Measurements from ENCODE around the gene INTS11.

INTS11 gene

DNA sequence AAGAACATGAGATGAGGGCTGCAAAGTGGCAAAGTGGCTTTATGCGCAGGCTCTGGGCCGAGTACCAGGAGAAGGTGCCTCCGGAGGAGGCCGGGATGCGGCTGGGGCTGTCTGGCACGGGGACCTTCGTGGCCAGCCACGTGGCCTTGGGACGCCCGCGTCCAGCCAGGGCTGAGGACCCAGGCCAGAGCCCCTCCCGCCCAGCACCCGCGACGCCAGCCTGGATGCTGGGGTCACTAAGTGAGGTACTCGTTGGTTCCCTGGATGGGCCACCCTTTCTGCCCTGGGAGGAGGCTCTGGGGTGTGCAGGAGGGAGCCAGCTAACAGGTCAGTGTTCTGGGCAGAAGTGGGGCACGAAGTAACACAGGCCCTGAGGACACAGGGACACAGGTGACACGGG lies 31.6 kb downstream of the INTS11 start:
- TF ChIP-seq EP300 (IDR thresholded peaks at IDR 0.05; ENCODE audit: borderline replicate concordance) (no peak), RAD21 (IDR thresholded peaks at IDR 0.05; ENCODE audit: low read depth) (no peak), NFIC (IDR thresholded peaks at IDR 0.05) (no peak), MAX (IDR thresholded peaks at IDR 0.05) (no peak), FOXM1 (IDR thresholded peaks at IDR 0.05; ENCODE audit: borderline replicate concordance, low read depth) (no peak), EGR1 (IDR thresholded peaks at IDR 0.05) (no peak)
- TF ChIP-seq, protein P1, sequence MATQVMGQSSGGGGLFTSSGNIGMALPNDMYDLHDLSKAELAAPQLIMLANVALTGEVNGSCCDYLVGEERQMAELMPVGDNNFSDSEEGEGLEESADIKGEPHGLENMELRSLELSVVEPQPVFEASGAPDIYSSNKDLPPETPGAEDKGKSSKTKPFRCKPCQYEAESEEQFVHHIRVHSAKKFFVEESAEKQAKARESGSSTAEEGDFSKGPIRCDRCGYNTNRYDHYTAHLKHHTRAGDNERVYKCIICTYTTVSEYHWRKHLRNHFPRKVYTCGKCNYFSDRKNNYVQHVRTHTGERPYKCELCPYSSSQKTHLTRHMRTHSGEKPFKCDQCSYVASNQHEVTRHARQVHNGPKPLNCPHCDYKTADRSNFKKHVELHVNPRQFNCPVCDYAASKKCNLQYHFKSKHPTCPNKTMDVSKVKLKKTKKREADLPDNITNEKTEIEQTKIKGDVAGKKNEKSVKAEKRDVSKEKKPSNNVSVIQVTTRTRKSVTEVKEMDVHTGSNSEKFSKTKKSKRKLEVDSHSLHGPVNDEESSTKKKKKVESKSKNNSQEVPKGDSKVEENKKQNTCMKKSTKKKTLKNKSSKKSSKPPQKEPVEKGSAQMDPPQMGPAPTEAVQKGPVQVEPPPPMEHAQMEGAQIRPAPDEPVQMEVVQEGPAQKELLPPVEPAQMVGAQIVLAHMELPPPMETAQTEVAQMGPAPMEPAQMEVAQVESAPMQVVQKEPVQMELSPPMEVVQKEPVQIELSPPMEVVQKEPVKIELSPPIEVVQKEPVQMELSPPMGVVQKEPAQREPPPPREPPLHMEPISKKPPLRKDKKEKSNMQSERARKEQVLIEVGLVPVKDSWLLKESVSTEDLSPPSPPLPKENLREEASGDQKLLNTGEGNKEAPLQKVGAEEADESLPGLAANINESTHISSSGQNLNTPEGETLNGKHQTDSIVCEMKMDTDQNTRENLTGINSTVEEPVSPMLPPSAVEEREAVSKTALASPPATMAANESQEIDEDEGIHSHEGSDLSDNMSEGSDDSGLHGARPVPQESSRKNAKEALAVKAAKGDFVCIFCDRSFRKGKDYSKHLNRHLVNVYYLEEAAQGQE (IDR thresholded peaks at IDR 0.05; ENCODE audit: low read depth) = no peak

- TF ChIP-seq TEAD4 (IDR thresholded peaks at IDR 0.05) = no peak
- no peak for TF ChIP-seq CREB1 (IDR thresholded peaks at IDR 0.05; ENCODE audit: low read depth)
- TF ChIP-seq EGR1 (IDR thresholded peaks at IDR 0.05) = no peak
- no peak for TF ChIP-seq USF1 (IDR thresholded peaks at IDR 0.05)
- no peak for TF ChIP-seq CEBPB (IDR thresholded peaks at IDR 0.05)
- no peak for TF ChIP-seq TAF1 (IDR thresholded peaks at IDR 0.05; ENCODE audit: low read depth)
- no peak for TF ChIP-seq EP300 (IDR thresholded peaks at IDR 0.05; ENCODE audit: borderline replicate concordance)
- TF ChIP-seq YY1 (IDR thresholded peaks at IDR 0.05; ENCODE audit: low read depth) = no peak
- TF ChIP-seq, protein P1 (IDR thresholded peaks at IDR 0.05; ENCODE audit: low read depth) = no peak
- TF ChIP-seq FOXM1 (IDR thresholded peaks at IDR 0.05; ENCODE audit: borderline replicate concordance, low read depth) = no peak
- TF ChIP-seq MAX (IDR thresholded peaks at IDR 0.05) = no peak
- no peak for TF ChIP-seq RAD21 (IDR thresholded peaks at IDR 0.05; ENCODE audit: low read depth)
- TF ChIP-seq NFIC (IDR thresholded peaks at IDR 0.05) = no peak
- no peak for TF ChIP-seq ZBTB7A (IDR thresholded peaks at IDR 0.05; ENCODE audit: low read depth)
- TF ChIP-seq TCF12 (IDR thresholded peaks at IDR 0.05; ENCODE audit: low read depth) = no peak
These were observed 32.0 kb downstream of the INTS11 start for GRCh38 chr1:1292442-1292779.

GRCh38 chr1:1291548-1292441 lies 32.7 kb downstream of the INTS11 start:
- TF ChIP-seq MAX (IDR thresholded peaks at IDR 0.05) (no peak), FOXM1 (IDR thresholded peaks at IDR 0.05; ENCODE audit: borderline replicate concordance, low read depth) (no peak), RAD21 (IDR thresholded peaks at IDR 0.05; ENCODE audit: low read depth) (peak; percentile 74), ZBTB7A (IDR thresholded peaks at IDR 0.05; ENCODE audit: low read depth) (no peak)

DNA sequence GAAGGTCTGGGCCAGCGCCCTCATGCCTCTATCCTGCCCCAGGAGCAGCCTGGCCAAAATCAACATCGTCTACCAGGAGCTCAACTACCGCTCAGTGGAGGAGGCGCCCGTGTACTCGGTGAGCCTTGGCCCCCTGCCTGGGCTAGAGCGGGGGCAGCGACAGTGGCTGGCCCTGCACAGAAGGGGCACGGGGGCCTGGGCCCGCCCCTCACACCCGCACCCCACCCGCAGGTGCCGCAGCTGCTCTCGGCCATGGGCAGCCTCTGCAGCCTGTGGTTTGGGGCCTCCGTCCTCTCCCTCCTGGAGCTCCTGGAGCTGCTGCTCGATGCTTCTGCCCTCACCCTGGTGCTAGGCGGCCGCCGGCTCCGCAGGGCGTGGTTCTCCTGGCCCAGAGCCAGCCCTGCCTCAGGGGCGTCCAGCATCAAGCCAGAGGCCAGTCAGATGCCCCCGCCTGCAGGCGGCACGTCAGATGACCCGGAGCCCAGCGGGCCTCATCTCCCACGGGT lies 33.4 kb downstream of the INTS11 start:
- TF ChIP-seq NFIC (IDR thresholded peaks at IDR 0.05) = peak; percentile 75
- TF ChIP-seq CREB1 (IDR thresholded peaks at IDR 0.05; ENCODE audit: low read depth) = no peak

- no peak for TF ChIP-seq EGR1 (IDR thresholded peaks at IDR 0.05)
- TF ChIP-seq RAD21 (IDR thresholded peaks at IDR 0.05; ENCODE audit: low read depth) = peak; percentile 73
- TF ChIP-seq EP300 (IDR thresholded peaks at IDR 0.05; ENCODE audit: borderline replicate concordance) = no peak
- no peak for TF ChIP-seq TAF1 (IDR thresholded peaks at IDR 0.05; ENCODE audit: low read depth)
- no peak for TF ChIP-seq USF1 (IDR thresholded peaks at IDR 0.05)
- TF ChIP-seq MAX (IDR thresholded peaks at IDR 0.05) = no peak
- no peak for TF ChIP-seq FOXM1 (IDR thresholded peaks at IDR 0.05; ENCODE audit: borderline replicate concordance, low read depth)
- TF ChIP-seq, protein P1 (IDR thresholded peaks at IDR 0.05; ENCODE audit: low read depth) = no peak
These were observed 34.2 kb downstream of the INTS11 start for GRCh38 chr1:1290238-1290731.
